Adrenal gland (tissue), 12 donors: Measurements from ENCODE around the gene BMP6. TPM values are rescaled to one million over a fixed set of nuclear protein-coding genes. Genes with fewer than 3 reads are reported as not detected.

ENCODE experiments used
- DNase-seq, 7 donors: peaks; one replicate each; pipeline ENCODE4 v3.0.0-alpha.2; 2019 to 2020
- H3K27ac ChIP-seq, 5 donors: fragments of 200-600 bp; sonication (generic) in 4 of 5; 1 replicate in 3 of 5; 2 replicates in 2 of 5; pipeline versions ENCODE4 v1.5.1 to v1.8.0; 2016 to 2020; ENCODE audit warnings: mild to moderate bottlenecking in 1 of 5
- H3K27me3 ChIP-seq: fragments of 200-600 bp; 2 replicates; pipeline ENCODE4 v1.8.0; 2021
- H3K36me3 ChIP-seq, 2 donors: fragments of 200-600 bp; replicated peaks in 1 of 2; 1 replicate in 1 of 2; 2 replicates in 1 of 2; pipeline versions ENCODE4 v1.5.1 to v1.8.0; 2018 to 2022
- H3K4me1 ChIP-seq, 2 donors: fragments of 200-600 bp; replicated peaks in 1 of 2; 1 replicate in 1 of 2; 2 replicates in 1 of 2; pipeline versions ENCODE4 v1.5.1 to v1.8.0; 2018 to 2021
- H3K4me3 ChIP-seq, 4 donors: fragments of 200-600 bp; sonication (generic) in 3 of 4; one replicate each; pipeline ENCODE4 v1.5.1; 2016 to 2018
- H3K9me3 ChIP-seq, 3 donors: fragments of 200-600 bp; sonication (generic) in 1 of 3; replicated peaks in 1 of 3; 1 replicate in 2 of 3; 2 replicates in 1 of 3; pipeline versions ENCODE4 v1.5.1 to v1.8.0; 2016 to 2021
- CTCF ChIP-seq, 6 experiments: fragments of 450-650 bp in 4 of 6; fragments of 200-600 bp in 2 of 6; sonication (generic) in 1 of 6; IDR thresholded peaks; 1 replicate in 5 of 6; 2 replicates in 1 of 6; pipeline versions ENCODE4 v1.5.1 to v1.8.0; 2016 to 2021; ENCODE audit warnings: antibody characterized with exemption in 6 of 6, mild to moderate bottlenecking in 2 of 6, moderate library complexity in 1 of 6
- POLR2A ChIP-seq, 2 donors: fragments of 450-650 bp; IDR thresholded peaks; one replicate each; pipeline ENCODE4 v1.6.1; 2017; ENCODE audit warnings: antibody characterized with exemption in 2 of 2, mild to moderate bottlenecking in 2 of 2, moderate library complexity in 1 of 2
- WGBS, 4 donors: extraction: QIAGEN DNeasy Blood & Tissue Kit in 2 of 4; methylation state at CpG; one replicate each; pipeline versions ENCODE4 v1.1.5 to v1.1.7; 2013 to 2017; 5-methylcytosine and 5-hydroxymethylcytosine counted together
- intact Hi-C, 2 donors: fragments of 100-400 bp; cut with DNase I; formaldehyde crosslinking; loops; one replicate each; pipeline versions ENCODE4 v1.14.1 to v1.15.0; 2022 to 2023
- polyA plus RNA-seq, 3 donors: library from polyadenylated mRNA; stranded (reverse); fragments of 200-250 nt in 2 of 3; fragments of 350-450 nt in 1 of 3; fragmentation: Illumina TruSeq in 1 of 3; extraction: RNeasy Lipid Tissue Mini Kit (QIAGEN cat#74804) in 1 of 3; gene quantifications; one replicate each; pipeline ENCODE4 v1.2.3, GENCODE V29; 2013 to 2014
- total RNA-seq, 9 donors: library from RNA; depleted of rRNA in 4 of 9; stranded (reverse); fragments of >200 nt in 4 of 9; fragments of 120-200 nt in 1 of 9; fragmentation: NEBNext Ultra II Directional in 1 of 9; extraction: Animal tissue kit (Norgen Biotek cat#: 25700) in 1 of 9; gene quantifications; one replicate each; pipeline versions ENCODE4 v1.1.0 to v1.2.4, GENCODE V29; 2013 to 2023
- donor health status: healthy with polysubstance abuse.
- donor health status: Bipolar disorder and iron deficiency.
- donor health status: DM: yes; HTN: yes; CAD: no.
- donor health status: DM: no; HTN: no; CAD: no.
- donor health status: DM: no; HTN: no; CAD: no.
- donor health status: DM: yes; HTN: yes; CAD: no.

BMP6 gene
- total and polyA plus RNA-seq, 12 donors: 1.4 to 17.0 (median 4.2) TPM

GRCh38 chr6:7763881-7764280 lies 38.0 kb downstream of the BMP6 start:
- no peaks in the 10 kb centered on the region for H3K27me3 ChIP-seq
- H3K9me3 ChIP-seq: no peaks in the 10 kb centered on the region
- intact Hi-C loops: no loop called here
- no peak for TF ChIP-seq POLR2A (IDR thresholded peaks at IDR 0.05)
- no peak for TF ChIP-seq CTCF (IDR thresholded peaks at IDR 0.05)
- H3K27ac ChIP-seq: no peak overlapping the region
- DNase-seq: no peak
- WGBS, 4 donors: 66 to 82% (median 76%) methylated on average over 9 of the region's 9 CpGs
- no peaks in the 10 kb centered on the region for H3K4me1 ChIP-seq
- no peak overlapping the region for H3K4me3 ChIP-seq
- H3K36me3 ChIP-seq: no peaks in the 10 kb centered on the region

GRCh38 chr6:7765575-7766325 lies 39.9 kb downstream of the BMP6 start:
- Histone ChIP-seq H3K36me3 (no peaks in the 10 kb centered on the region), H3K4me3 (no peak overlapping the region), H3K9me3 (no peaks in the 10 kb centered on the region), H3K4me1 (peaks cover 0 to 9% of the 10 kb centered on the region in 2 donors), H3K27ac (no peak overlapping the region), H3K27me3 (no peaks in the 10 kb centered on the region)
- intact Hi-C loops: no loop called here
- no peak for DNase-seq
- WGBS, 4 donors: 86 to 89% (median 88%) methylated on average over 10 of the region's 10 CpGs
- TF ChIP-seq CTCF (IDR thresholded peaks at IDR 0.05) (no peak), POLR2A (IDR thresholded peaks at IDR 0.05) (no peak)

DNA sequence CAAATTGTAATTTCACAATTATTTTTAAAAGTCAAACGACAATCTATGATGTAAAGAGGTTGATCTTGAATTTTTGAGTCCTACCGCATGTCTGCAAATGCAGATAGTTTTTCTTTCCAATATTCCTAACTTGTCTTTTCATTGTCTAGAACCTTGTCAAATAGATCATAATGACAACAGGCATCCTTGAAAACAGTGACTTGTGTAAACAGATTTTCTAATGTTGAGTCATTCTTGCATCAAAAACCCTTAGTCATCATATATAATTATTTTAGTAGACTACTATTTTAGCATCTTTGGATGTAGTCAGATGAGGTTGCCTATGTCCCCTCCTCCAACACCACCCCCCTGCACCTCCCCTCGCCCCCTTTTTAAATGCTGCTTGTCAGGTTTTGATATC lies 43.8 kb downstream of the BMP6 start:
- DNase-seq: no peak
- no peaks in the 10 kb centered on the region for H3K27me3 ChIP-seq
- intact Hi-C loops: no loop called here
- TF ChIP-seq POLR2A (IDR thresholded peaks at IDR 0.05) (no peak), CTCF (IDR thresholded peaks at IDR 0.05) (no peak)
- H3K4me1 ChIP-seq: peaks cover 0 to 9% of the 10 kb centered on the region in 2 donors
- no peaks in the 10 kb centered on the region for H3K36me3 ChIP-seq
- H3K9me3 ChIP-seq: no peaks in the 10 kb centered on the region
- 27 to 38% (median 29%) methylated on average over 3 of the region's 3 CpGs for WGBS, 4 donors
- H3K27ac ChIP-seq: no peak overlapping the region
- no peak overlapping the region for H3K4me3 ChIP-seq

GRCh38 chr6:7770111-7770510 lies 44.2 kb downstream of the BMP6 start:
- intact Hi-C loops: no loop called here
- Histone ChIP-seq H3K4me3 (no peak overlapping the region), H3K27ac (no peak overlapping the region), H3K36me3 (no peaks in the 10 kb centered on the region), H3K9me3 (no peaks in the 10 kb centered on the region), H3K4me1 (peaks cover 0 to 9% of the 10 kb centered on the region in 2 donors), H3K27me3 (no peaks in the 10 kb centered on the region)
- WGBS, 4 donors: 76 to 86% (median 82%) methylated on average over 4 of the region's 4 CpGs
- DNase-seq: no peak
- no peak for TF ChIP-seq POLR2A (IDR thresholded peaks at IDR 0.05)
- no peak for TF ChIP-seq CTCF (IDR thresholded peaks at IDR 0.05)
